Embryonic facial prominence (tissue), 1 donor: ENCODE results near the gene CCNA2.

Experiments
- DNase-seq: peaks from one replicate; pipeline ENCODE4 v3.0.0-alpha.2; 2016; ENCODE audit errors: extremely low spot score

CCNA2 gene

GRCh38 chr4:121801715-121802075 lies 22.0 kb downstream of the CCNA2 start:
- no peak for DNase-seq

- peak; percentile 86 for DNase-seq
Observed at GRCh38 chr4:121800961-121801714, 22.5 kb downstream of the CCNA2 start, which contains the start of gene EXOSC9. Gene EXOSC9 (plus strand): TSS chr4:121801323. CDS start chr4:121801425, 102 bp downstream.

GRCh38 chr4:121800638-121800960 lies 23.1 kb downstream of the CCNA2 start:
- DNase-seq: no peak

- no peak for DNase-seq
Observed at GRCh38 chr4:121799867-121800501, 23.7 kb downstream of the CCNA2 start.

GRCh38 chr4:121799208-121799823 lies 24.4 kb downstream of the CCNA2 start:
- DNase-seq: no peak

GRCh38 chr4:121796283-121796682 lies 27.4 kb downstream of the CCNA2 start:
- no peak for DNase-seq

- DNase-seq: no peak
Observed at GRCh38 chr4:121794505-121795188, 29.0 kb downstream of the CCNA2 start.

- DNase-seq: no peak
Observed at GRCh38 chr4:121792966-121793365, 30.7 kb downstream of the CCNA2 start.

GRCh38 chr4:121791481-121791880 lies 32.2 kb downstream of the CCNA2 start:
- DNase-seq: no peak

- no peak for DNase-seq
Observed at GRCh38 chr4:121790976-121791375, 32.7 kb downstream of the CCNA2 start.

- no peak for DNase-seq
Observed at GRCh38 chr4:121789960-121790829, 33.5 kb downstream of the CCNA2 start.

GRCh38 chr4:121789455-121789854 lies 34.2 kb downstream of the CCNA2 start:
- no peak for DNase-seq

GRCh38 chr4:121788896-121789295 lies 34.8 kb downstream of the CCNA2 start:
- no peak for DNase-seq

- no peak for DNase-seq
Observed at GRCh38 chr4:121786221-121786620, 37.5 kb downstream of the CCNA2 start.

- no peak for DNase-seq
Observed at GRCh38 chr4:121785479-121785878, 38.2 kb downstream of the CCNA2 start.

GRCh38 chr4:121784975-121785374 lies 38.7 kb downstream of the CCNA2 start:
- no peak for DNase-seq

- DNase-seq: no peak
Observed at GRCh38 chr4:121784401-121784800, 39.3 kb downstream of the CCNA2 start.

GRCh38 chr4:121783210-121783609 lies 40.5 kb downstream of the CCNA2 start:
- DNase-seq: no peak

- DNase-seq: no peak
Observed at GRCh38 chr4:121778991-121779628, 44.6 kb downstream of the CCNA2 start.

GRCh38 chr4:121777625-121778024 lies 46.1 kb downstream of the CCNA2 start:
- DNase-seq: no peak
